Measurements from ENCODE around the gene SHMT2. TPM values are rescaled to one million over a fixed set of nuclear protein-coding genes. Genes with fewer than 3 reads are reported as not detected.

Gene SHMT2
- total RNA-seq, 5 donors from 2014 or later (not counting 1 experiment from before 2014, with no cell fraction given), result 31.0 to 80.9 (median 55.6) TPM

DNA sequence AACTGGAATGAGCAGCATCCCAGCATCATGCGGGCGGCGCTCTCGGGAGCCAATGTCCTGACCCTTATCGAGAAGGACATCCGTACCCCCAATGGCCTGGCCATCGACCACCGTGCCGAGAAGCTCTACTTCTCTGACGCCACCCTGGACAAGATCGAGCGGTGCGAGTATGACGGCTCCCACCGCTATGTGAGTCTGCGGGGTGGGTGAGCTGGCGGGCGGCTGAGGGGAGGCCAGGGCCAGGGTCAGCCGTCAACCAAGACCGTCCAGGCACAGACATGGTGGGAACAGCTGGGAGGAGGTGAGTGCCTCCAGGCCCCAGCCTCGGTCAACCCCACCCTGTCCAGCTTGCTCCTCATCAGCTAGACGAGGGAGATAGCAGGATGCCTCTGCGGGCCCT is 38.7 kb upstream of the SHMT2 start:
- CTCF ChIA-PET, result interaction anchor here in 1 of 2 donors (0.5 kb wide), 1 partner anchor 19 kb away, joined by 7 read pairs; no protein-coding TSS in a partner anchor
- no peak overlapping the region for H3K27ac Mint-ChIP-seq
- DNase-seq, result no peak

DNA sequence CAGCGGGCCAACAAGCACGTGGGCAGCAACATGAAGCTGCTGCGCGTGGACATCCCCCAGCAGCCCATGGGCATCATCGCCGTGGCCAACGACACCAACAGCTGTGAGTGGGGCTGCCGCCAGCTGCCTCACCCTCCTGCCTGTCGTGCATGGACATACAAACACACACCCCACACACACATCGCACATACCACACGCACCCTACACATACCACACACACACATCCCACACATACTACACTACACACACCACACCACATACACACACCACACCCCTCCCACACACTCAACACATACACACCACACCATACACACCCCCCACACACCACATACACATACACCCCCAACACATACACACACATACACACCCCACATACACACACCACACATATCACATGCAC is 38.1 kb upstream of the SHMT2 start:
- WGBS (ENCODE audit: insufficient coverage), result 91% methylated on average over 11 of the region's 11 CpGs
- Histone ChIP-seq H3K27ac (ENCODE audit: low read length) (no peak overlapping the region), H3K4me3 (ENCODE audit: control insufficient read depth in 1 of 2, extremely low read depth in 1 of 2, low read length in 1 of 2) (no peak overlapping the region), H3K9me3 (no peaks in the 10 kb centered on the region), H3K36me3 (ENCODE audit: control insufficient read depth in 2 of 2, extremely low read depth in 1 of 2, insufficient read depth in 1 of 2, low read length in 1 of 2) (no peaks in the 10 kb centered on the region), H3K4me1 (ENCODE audit: control insufficient read depth in 1 of 2, extremely low read depth in 1 of 2, insufficient read depth in 2 of 2, low read length in 2 of 2) (no peaks in the 10 kb centered on the region), H3K27me3 (replicated peaks in 1 of 2; ENCODE audit: control insufficient read depth in 2 of 2, extremely low read depth in 1 of 2, insufficient read depth in 2 of 2, low read length in 1 of 2) (no peaks in the 10 kb centered on the region)
- H3K27ac Mint-ChIP-seq, result no peak overlapping the region
- H3K9me3 Mint-ChIP-seq, result no peaks in the 10 kb centered on the region
- no peaks in the 10 kb centered on the region for H3K27me3 Mint-ChIP-seq
- no peak overlapping the region for H3K4me3 Mint-ChIP-seq
- ATAC-seq (replicated peaks in 1 of 4) (no peak), DNase-seq (no peak)
- ChIA-PET CTCF (no interaction called here), POLR2A (no interaction called here)
- no peaks in the 10 kb centered on the region for H3K4me1 Mint-ChIP-seq
- peaks cover 3% of the 10 kb centered on the region for H3K36me3 Mint-ChIP-seq

More for the DNA sequence above, 38.7 kb upstream of the SHMT2 start:
- Mint-ChIP-seq H3K4me3 (no peak overlapping the region), H3K9me3 (no peaks in the 10 kb centered on the region), H3K36me3 (no peaks in the 10 kb centered on the region), H3K4me1 (no peaks in the 10 kb centered on the region), H3K27me3 (no peaks in the 10 kb centered on the region)
- POLR2A ChIA-PET, result no interaction called here
- no peak for ATAC-seq (replicated peaks in 1 of 4)
- Histone ChIP-seq H3K27me3 (replicated peaks in 1 of 2; ENCODE audit: control insufficient read depth in 2 of 2, extremely low read depth in 1 of 2, insufficient read depth in 2 of 2, low read length in 1 of 2) (no peaks in the 10 kb centered on the region), H3K9me3 (no peaks in the 10 kb centered on the region), H3K4me3 (ENCODE audit: control insufficient read depth in 1 of 2, extremely low read depth in 1 of 2, low read length in 1 of 2) (no peak overlapping the region), H3K4me1 (ENCODE audit: control insufficient read depth in 1 of 2, extremely low read depth in 1 of 2, insufficient read depth in 2 of 2, low read length in 2 of 2) (no peaks in the 10 kb centered on the region), H3K36me3 (ENCODE audit: control insufficient read depth in 2 of 2, extremely low read depth in 1 of 2, insufficient read depth in 1 of 2, low read length in 1 of 2) (no peaks in the 10 kb centered on the region), H3K27ac (ENCODE audit: low read length) (no peak overlapping the region)
- WGBS (ENCODE audit: insufficient coverage), result 96% methylated on average over 22 of the region's 23 CpGs

DNA sequence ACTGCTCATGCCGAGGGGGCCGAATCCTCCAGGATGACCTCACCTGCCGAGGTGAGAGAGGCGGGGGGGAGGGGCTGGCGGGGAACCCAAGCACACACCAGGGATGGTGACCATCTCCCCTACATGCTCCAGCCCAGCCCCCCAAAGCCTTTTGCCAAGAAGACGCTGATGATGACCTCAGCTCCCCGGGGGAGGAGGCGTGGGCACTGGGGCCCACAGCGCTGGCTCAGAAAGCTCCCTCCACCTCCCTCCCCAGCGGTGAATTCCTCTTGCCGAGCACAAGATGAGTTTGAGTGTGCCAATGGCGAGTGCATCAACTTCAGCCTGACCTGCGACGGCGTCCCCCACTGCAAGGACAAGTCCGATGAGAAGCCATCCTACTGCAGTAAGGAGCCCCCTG is 36.6 kb upstream of the SHMT2 start:
- DNase-seq (no peak), ATAC-seq (replicated peaks in 1 of 4) (no peak)
- ChIA-PET POLR2A (interaction anchor here in 1 of 2 donors (0.7 kb wide), 1 partner anchor 45 kb away, joined by 3 read pairs; no protein-coding TSS in a partner anchor), CTCF (no interaction called here)
- WGBS (ENCODE audit: insufficient coverage), result 95% methylated on average over 13 of the region's 16 CpGs
- H3K36me3 ChIP-seq (ENCODE audit: control insufficient read depth in 2 of 2, extremely low read depth in 1 of 2, insufficient read depth in 1 of 2, low read length in 1 of 2), result no peaks in the 10 kb centered on the region
- no peak overlapping the region for H3K27ac Mint-ChIP-seq
- no peaks in the 10 kb centered on the region for H3K27me3 Mint-ChIP-seq
- H3K4me1 Mint-ChIP-seq, result no peaks in the 10 kb centered on the region
- H3K36me3 Mint-ChIP-seq, result peaks cover 4% of the 10 kb centered on the region
- no peak overlapping the region for H3K4me3 ChIP-seq (ENCODE audit: control insufficient read depth in 1 of 2, extremely low read depth in 1 of 2, low read length in 1 of 2)
- H3K27me3 ChIP-seq (replicated peaks in 1 of 2; ENCODE audit: control insufficient read depth in 2 of 2, extremely low read depth in 1 of 2, insufficient read depth in 2 of 2, low read length in 1 of 2), result no peaks in the 10 kb centered on the region
- no peaks in the 10 kb centered on the region for H3K9me3 ChIP-seq
- no peaks in the 10 kb centered on the region for H3K4me1 ChIP-seq (ENCODE audit: control insufficient read depth in 1 of 2, extremely low read depth in 1 of 2, insufficient read depth in 2 of 2, low read length in 2 of 2)
- no peak overlapping the region for H3K27ac ChIP-seq (ENCODE audit: low read length)
- no peak overlapping the region for H3K4me3 Mint-ChIP-seq
- no peaks in the 10 kb centered on the region for H3K9me3 Mint-ChIP-seq

DNA sequence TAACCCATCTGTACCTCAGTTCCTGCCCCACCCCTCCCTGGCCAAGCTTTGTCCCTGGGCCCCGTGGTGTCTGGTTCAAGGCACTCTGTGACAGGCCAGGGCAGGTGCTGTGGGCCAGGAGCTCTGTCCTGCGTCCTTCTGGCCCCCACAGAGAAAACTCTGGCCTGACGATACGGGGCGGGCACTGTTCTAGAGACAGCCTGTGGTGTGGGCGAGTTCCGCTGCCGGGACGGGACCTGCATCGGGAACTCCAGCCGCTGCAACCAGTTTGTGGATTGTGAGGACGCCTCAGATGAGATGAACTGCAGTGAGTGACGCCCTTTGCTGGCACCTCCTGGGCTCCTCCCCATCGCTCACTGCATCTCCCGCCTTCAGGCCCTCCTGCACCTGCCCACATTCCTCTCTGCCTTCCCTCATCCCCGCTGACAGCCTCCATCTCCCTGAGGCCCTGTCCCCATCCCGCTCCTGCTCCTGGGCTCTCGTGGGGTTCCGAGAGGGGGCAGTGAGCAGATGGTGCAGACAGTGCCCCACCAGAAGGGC is 35.7 kb upstream of the SHMT2 start:
- Mint-ChIP-seq H3K4me1 (no peaks in the 10 kb centered on the region), H3K9me3 (no peaks in the 10 kb centered on the region)

DNA sequence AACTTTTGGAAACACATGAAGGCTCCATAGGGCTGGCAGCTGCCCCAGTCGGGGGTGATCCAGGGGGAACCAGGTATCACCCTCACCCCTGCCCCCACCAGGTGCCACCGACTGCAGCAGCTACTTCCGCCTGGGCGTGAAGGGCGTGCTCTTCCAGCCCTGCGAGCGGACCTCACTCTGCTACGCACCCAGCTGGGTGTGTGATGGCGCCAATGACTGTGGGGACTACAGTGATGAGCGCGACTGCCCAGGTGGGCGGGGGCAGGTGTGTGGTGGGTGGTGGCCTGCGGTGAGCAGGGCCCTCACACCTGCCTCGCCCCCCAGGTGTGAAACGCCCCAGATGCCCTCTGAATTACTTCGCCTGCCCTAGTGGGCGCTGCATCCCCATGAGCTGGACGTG is 35.3 kb upstream of the SHMT2 start:
- Histone ChIP-seq H3K4me1 (ENCODE audit: control insufficient read depth in 1 of 2, extremely low read depth in 1 of 2, insufficient read depth in 2 of 2, low read length in 2 of 2) (no peaks in the 10 kb centered on the region), H3K27ac (ENCODE audit: low read length) (no peak overlapping the region), H3K9me3 (no peaks in the 10 kb centered on the region), H3K36me3 (ENCODE audit: control insufficient read depth in 2 of 2, extremely low read depth in 1 of 2, insufficient read depth in 1 of 2, low read length in 1 of 2) (no peaks in the 10 kb centered on the region), H3K27me3 (replicated peaks in 1 of 2; ENCODE audit: control insufficient read depth in 2 of 2, extremely low read depth in 1 of 2, insufficient read depth in 2 of 2, low read length in 1 of 2) (no peaks in the 10 kb centered on the region), H3K4me3 (ENCODE audit: control insufficient read depth in 1 of 2, extremely low read depth in 1 of 2, low read length in 1 of 2) (no peak overlapping the region)
- no peak overlapping the region for H3K4me3 Mint-ChIP-seq
- DNase-seq, result no peak
- no peak for ATAC-seq (replicated peaks in 1 of 4)
- no peaks in the 10 kb centered on the region for H3K9me3 Mint-ChIP-seq
- ChIA-PET CTCF (no interaction called here), POLR2A (no interaction called here)
- no peak overlapping the region for H3K27ac Mint-ChIP-seq
- peaks cover 8% of the 10 kb centered on the region for H3K36me3 Mint-ChIP-seq
- H3K4me1 Mint-ChIP-seq, result no peaks in the 10 kb centered on the region
- no peaks in the 10 kb centered on the region for H3K27me3 Mint-ChIP-seq
- 80% methylated on average over 16 of the region's 18 CpGs for WGBS (ENCODE audit: insufficient coverage)

More for the DNA sequence above, 35.7 kb upstream of the SHMT2 start:
- ATAC-seq (replicated peaks in 1 of 4) (no peak), DNase-seq (no peak)
- ChIA-PET CTCF (no interaction called here), POLR2A (interaction anchor here in 1 of 2 donors (0.7 kb wide), 1 partner anchor 44 kb away, joined by 3 read pairs; no protein-coding TSS in a partner anchor)
- Histone ChIP-seq H3K27me3 (replicated peaks in 1 of 2; ENCODE audit: control insufficient read depth in 2 of 2, extremely low read depth in 1 of 2, insufficient read depth in 2 of 2, low read length in 1 of 2) (no peaks in the 10 kb centered on the region), H3K27ac (ENCODE audit: low read length) (no peak overlapping the region), H3K4me1 (ENCODE audit: control insufficient read depth in 1 of 2, extremely low read depth in 1 of 2, insufficient read depth in 2 of 2, low read length in 2 of 2) (no peaks in the 10 kb centered on the region), H3K4me3 (ENCODE audit: control insufficient read depth in 1 of 2, extremely low read depth in 1 of 2, low read length in 1 of 2) (no peak overlapping the region), H3K9me3 (no peaks in the 10 kb centered on the region), H3K36me3 (ENCODE audit: control insufficient read depth in 2 of 2, extremely low read depth in 1 of 2, insufficient read depth in 1 of 2, low read length in 1 of 2) (no peaks in the 10 kb centered on the region)
- H3K36me3 Mint-ChIP-seq, result peaks cover 8% of the 10 kb centered on the region
- no peak overlapping the region for H3K4me3 Mint-ChIP-seq
- H3K27ac Mint-ChIP-seq, result no peak overlapping the region
- H3K27me3 Mint-ChIP-seq, result no peaks in the 10 kb centered on the region
- 82% methylated on average over 19 of the region's 19 CpGs for WGBS (ENCODE audit: insufficient coverage)

DNA sequence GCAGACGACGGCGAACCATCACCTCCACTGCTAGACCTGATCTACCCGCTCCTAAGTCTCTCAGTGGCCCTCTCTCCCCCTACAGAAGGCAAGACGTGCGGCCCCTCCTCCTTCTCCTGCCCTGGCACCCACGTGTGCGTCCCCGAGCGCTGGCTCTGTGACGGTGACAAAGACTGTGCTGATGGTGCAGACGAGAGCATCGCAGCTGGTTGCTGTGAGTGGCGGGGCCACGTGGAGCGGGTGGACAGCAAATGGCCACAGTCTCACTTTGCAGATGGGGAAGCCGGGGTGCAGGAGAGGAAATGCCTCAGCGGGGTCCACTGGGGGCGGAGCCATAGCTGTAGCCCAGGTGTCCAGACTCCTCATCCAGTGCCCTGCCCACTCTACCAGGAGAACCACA is 34.3 kb upstream of the SHMT2 start:
- POLR2A ChIA-PET, result no interaction called here
- no peaks in the 10 kb centered on the region for H3K36me3 ChIP-seq (ENCODE audit: control insufficient read depth in 2 of 2, extremely low read depth in 1 of 2, insufficient read depth in 1 of 2, low read length in 1 of 2)
- Mint-ChIP-seq H3K4me1 (no peaks in the 10 kb centered on the region), H3K4me3 (no peak overlapping the region), H3K9me3 (no peaks in the 10 kb centered on the region), H3K36me3 (peaks cover 8% of the 10 kb centered on the region), H3K27ac (no peak overlapping the region), H3K27me3 (no peaks in the 10 kb centered on the region)
- 87% methylated on average over 18 of the region's 19 CpGs for WGBS (ENCODE audit: insufficient coverage)
- ATAC-seq (replicated peaks in 1 of 4) (no peak), DNase-seq (no peak)
- H3K27ac ChIP-seq (ENCODE audit: low read length), result no peak overlapping the region
- no peaks in the 10 kb centered on the region for H3K9me3 ChIP-seq
- CTCF ChIA-PET, result no interaction called here
- no peaks in the 10 kb centered on the region for H3K27me3 ChIP-seq (replicated peaks in 1 of 2; ENCODE audit: control insufficient read depth in 2 of 2, extremely low read depth in 1 of 2, insufficient read depth in 2 of 2, low read length in 1 of 2)
- no peak overlapping the region for H3K4me3 ChIP-seq (ENCODE audit: control insufficient read depth in 1 of 2, extremely low read depth in 1 of 2, low read length in 1 of 2)
- no peaks in the 10 kb centered on the region for H3K4me1 ChIP-seq (ENCODE audit: control insufficient read depth in 1 of 2, extremely low read depth in 1 of 2, insufficient read depth in 2 of 2, low read length in 2 of 2)

Data from T-cell (primary cell).